Measurements from ENCODE around the gene HOXC6.

The HOXC6 gene

DNA sequence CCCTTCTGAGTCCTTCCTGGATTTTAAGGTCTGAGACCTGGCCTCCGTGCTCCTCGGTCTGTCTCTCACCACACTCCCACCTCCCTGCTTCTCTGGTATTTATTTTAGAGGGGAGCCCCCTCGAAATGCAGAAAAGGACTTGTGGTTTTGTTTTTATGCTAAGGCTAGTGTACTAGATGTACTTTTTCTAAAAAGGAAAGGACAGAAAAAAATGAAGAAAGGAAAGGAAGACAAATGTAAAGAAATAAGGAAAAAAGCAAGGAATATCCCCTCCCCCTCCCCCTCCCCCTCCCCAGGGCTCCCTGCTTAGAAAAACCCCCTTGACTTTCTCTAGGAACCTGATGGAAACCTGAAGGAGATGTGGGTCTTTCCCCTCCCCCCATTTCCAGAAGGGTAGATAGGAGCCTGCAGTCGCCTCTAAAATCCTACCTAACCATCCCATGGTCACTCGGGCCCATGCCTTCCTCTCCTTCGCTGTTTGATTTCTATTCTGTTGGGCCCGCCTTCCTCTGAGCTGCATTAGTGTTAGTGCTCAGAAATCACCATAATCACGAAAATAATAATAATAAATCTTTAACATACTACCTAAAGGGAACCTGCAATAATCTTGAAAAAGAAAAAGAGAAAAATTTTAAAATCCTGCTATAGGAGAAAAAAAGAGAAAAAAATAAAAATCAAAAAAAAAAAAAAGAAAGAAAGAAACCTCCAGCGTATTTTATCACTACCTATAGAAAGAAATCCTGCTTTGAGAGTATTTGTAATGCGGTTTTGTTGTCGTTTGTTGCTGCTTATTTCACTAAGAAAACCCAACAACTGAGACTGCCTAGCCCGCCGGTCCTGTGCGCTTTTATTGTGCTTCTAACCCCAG lies 16.3 kb upstream of the HOXC6 start:
- H3K36me3 ChIP-seq (ENCODE audit: control insufficient read depth, insufficient read depth, low read length) = no peaks in the 10 kb centered on the region
- peak overlapping the region; percentile 48; the same call in 1 of the 2 replicates for H3K4me3 ChIP-seq (ENCODE audit: low read depth, low read length)
- no peak overlapping the region for H3K27ac ChIP-seq (ENCODE audit: low read depth, low read length)
- peak overlapping the region; percentile 62 for H3K9ac ChIP-seq (ENCODE audit: low read length)
- H3K4me1 ChIP-seq (ENCODE audit: control insufficient read depth, insufficient read depth, low read length) = peaks cover 2% of the 10 kb centered on the region; the same call in 1 of the 2 replicates
- H3K9me3 ChIP-seq (ENCODE audit: control insufficient read depth, insufficient read depth, low read depth, low read length) = no peaks in the 10 kb centered on the region
- H3K27me3 ChIP-seq (ENCODE audit: control insufficient read depth, insufficient read depth, low read length) = peaks cover 100% of the 10 kb centered on the region

- Histone ChIP-seq H3K9me3 (ENCODE audit: control insufficient read depth, insufficient read depth, low read depth, low read length) (no peaks in the 10 kb centered on the region), H3K36me3 (ENCODE audit: control insufficient read depth, insufficient read depth, low read length) (no peaks in the 10 kb centered on the region), H3K27me3 (ENCODE audit: control insufficient read depth, insufficient read depth, low read length) (peaks cover 100% of the 10 kb centered on the region), H3K4me1 (ENCODE audit: control insufficient read depth, insufficient read depth, low read length) (peaks cover 7% of the 10 kb centered on the region), H3K27ac (ENCODE audit: low read depth, low read length) (no peak overlapping the region), H3K4me3 (ENCODE audit: low read depth, low read length) (no peak overlapping the region), H3K9ac (ENCODE audit: low read length) (peak overlapping the region; percentile 65)
Observed at GRCh38 chr12:54012631-54013409, 15.4 kb upstream of the HOXC6 start.

GRCh38 chr12:54014377-54015017 lies 13.7 kb upstream of the HOXC6 start:
- H3K27ac ChIP-seq (ENCODE audit: low read depth, low read length) = no peak overlapping the region
- no peaks in the 10 kb centered on the region for H3K9me3 ChIP-seq (ENCODE audit: control insufficient read depth, insufficient read depth, low read depth, low read length)
- H3K27me3 ChIP-seq (ENCODE audit: control insufficient read depth, insufficient read depth, low read length) = peaks cover 100% of the 10 kb centered on the region
- H3K9ac ChIP-seq (ENCODE audit: low read length) = peak overlapping the region; percentile 58
- H3K4me3 ChIP-seq (ENCODE audit: low read depth, low read length) = no peak overlapping the region
- H3K36me3 ChIP-seq (ENCODE audit: control insufficient read depth, insufficient read depth, low read length) = no peaks in the 10 kb centered on the region
- H3K4me1 ChIP-seq (ENCODE audit: control insufficient read depth, insufficient read depth, low read length) = peaks cover 15% of the 10 kb centered on the region

DNA sequence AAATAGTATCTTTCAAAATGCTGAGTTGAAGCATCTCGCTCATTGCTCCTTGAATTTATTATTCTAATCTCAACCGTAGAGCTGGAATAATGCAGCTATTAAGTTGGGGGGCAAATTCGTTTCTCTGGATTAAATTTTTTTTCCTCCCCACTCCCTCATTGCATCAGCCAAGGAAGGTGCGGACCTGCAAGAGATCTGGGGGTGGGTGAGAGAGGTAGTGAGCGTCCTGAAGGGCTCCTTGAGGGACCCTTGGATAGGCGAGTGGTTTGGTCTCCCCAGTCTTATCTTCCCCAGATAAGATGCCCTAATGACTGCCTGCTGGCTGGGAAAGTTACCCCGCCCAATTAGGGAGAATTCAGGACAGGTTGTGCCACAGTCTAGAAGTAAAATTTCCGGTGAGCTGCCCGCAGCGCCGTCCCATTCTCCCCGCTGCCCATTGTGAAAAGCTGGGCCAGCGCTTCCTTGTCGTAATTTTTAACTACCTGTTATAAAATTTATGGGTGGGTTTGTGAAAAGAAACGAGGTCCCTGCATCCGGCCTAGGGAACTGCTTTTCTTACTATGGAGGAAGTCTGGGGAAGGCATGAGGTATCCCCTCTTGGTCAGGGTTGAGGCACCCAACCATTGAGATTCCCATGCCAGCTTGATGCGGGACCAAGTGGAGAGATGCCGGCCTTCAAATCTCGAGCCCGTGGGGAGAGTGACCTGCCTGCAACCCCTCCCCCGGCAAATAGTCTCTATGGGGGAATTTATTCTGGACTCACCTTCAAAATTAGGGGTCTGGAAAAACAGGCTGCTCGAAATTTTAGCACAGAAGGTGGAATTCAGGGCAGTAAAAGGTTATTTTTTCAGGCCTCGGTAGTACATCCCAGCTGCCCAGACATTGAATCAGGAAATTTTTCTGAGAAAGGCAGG lies 13.0 kb upstream of the HOXC6 start:
- H3K27me3 ChIP-seq (ENCODE audit: control insufficient read depth, insufficient read depth, low read length) = peaks cover 100% of the 10 kb centered on the region
- no peak overlapping the region for H3K27ac ChIP-seq (ENCODE audit: low read depth, low read length)
- H3K4me1 ChIP-seq (ENCODE audit: control insufficient read depth, insufficient read depth, low read length) = peaks cover 19% of the 10 kb centered on the region
- no peaks in the 10 kb centered on the region for H3K36me3 ChIP-seq (ENCODE audit: control insufficient read depth, insufficient read depth, low read length)
- H3K9ac ChIP-seq (ENCODE audit: low read length) = peak overlapping the region; percentile 67
- H3K9me3 ChIP-seq (ENCODE audit: control insufficient read depth, insufficient read depth, low read depth, low read length) = no peaks in the 10 kb centered on the region
- H3K4me3 ChIP-seq (ENCODE audit: low read depth, low read length) = no peak overlapping the region; the same call in 1 of the 2 replicates

GRCh38 chr12:54016051-54016450 lies 12.2 kb upstream of the HOXC6 start:
- peak overlapping the region; percentile 26; the same call in 1 of the 2 replicates for H3K4me3 ChIP-seq (ENCODE audit: low read depth, low read length)
- H3K4me1 ChIP-seq (ENCODE audit: control insufficient read depth, insufficient read depth, low read length) = peaks cover 19% of the 10 kb centered on the region
- no peak overlapping the region for H3K27ac ChIP-seq (ENCODE audit: low read depth, low read length)
- H3K9ac ChIP-seq (ENCODE audit: low read length) = peak overlapping the region; percentile 67
- peaks cover 100% of the 10 kb centered on the region for H3K27me3 ChIP-seq (ENCODE audit: control insufficient read depth, insufficient read depth, low read length)
- no peaks in the 10 kb centered on the region for H3K9me3 ChIP-seq (ENCODE audit: control insufficient read depth, insufficient read depth, low read depth, low read length)
- no peaks in the 10 kb centered on the region for H3K36me3 ChIP-seq (ENCODE audit: control insufficient read depth, insufficient read depth, low read length)

- Histone ChIP-seq H3K27ac (ENCODE audit: low read depth, low read length) (no peak overlapping the region), H3K4me3 (ENCODE audit: low read depth, low read length) (peak overlapping the region; percentile 61; the same call in 1 of the 2 replicates), H3K36me3 (ENCODE audit: control insufficient read depth, insufficient read depth, low read length) (no peaks in the 10 kb centered on the region), H3K27me3 (ENCODE audit: control insufficient read depth, insufficient read depth, low read length) (peaks cover 100% of the 10 kb centered on the region), H3K9ac (ENCODE audit: low read length) (peak overlapping the region; percentile 67), H3K9me3 (ENCODE audit: control insufficient read depth, insufficient read depth, low read depth, low read length) (no peaks in the 10 kb centered on the region), H3K4me1 (ENCODE audit: control insufficient read depth, insufficient read depth, low read length) (peaks cover 23% of the 10 kb centered on the region)
Observed at GRCh38 chr12:54016478-54016964, 11.7 kb upstream of the HOXC6 start.

GRCh38 chr12:54017027-54017788 lies 11.0 kb upstream of the HOXC6 start:
- Histone ChIP-seq H3K27me3 (ENCODE audit: control insufficient read depth, insufficient read depth, low read length) (peaks cover 100% of the 10 kb centered on the region), H3K4me1 (ENCODE audit: control insufficient read depth, insufficient read depth, low read length) (peaks cover 24% of the 10 kb centered on the region), H3K4me3 (ENCODE audit: low read depth, low read length) (peak overlapping the region; percentile 61), H3K9ac (ENCODE audit: low read length) (peak overlapping the region; percentile 81), H3K36me3 (ENCODE audit: control insufficient read depth, insufficient read depth, low read length) (no peaks in the 10 kb centered on the region), H3K9me3 (ENCODE audit: control insufficient read depth, insufficient read depth, low read depth, low read length) (no peaks in the 10 kb centered on the region), H3K27ac (ENCODE audit: low read depth, low read length) (no peak overlapping the region)

- H3K4me1 ChIP-seq (ENCODE audit: control insufficient read depth, insufficient read depth, low read length) = peaks cover 24% of the 10 kb centered on the region
Observed at GRCh38 chr12:54017878-54018467, 10.3 kb upstream of the HOXC6 start.

GRCh38 chr12:54018468-54018984 lies 9.7 kb upstream of the HOXC6 start:
- H3K9me3 ChIP-seq (ENCODE audit: control insufficient read depth, insufficient read depth, low read depth, low read length) = no peaks in the 10 kb centered on the region
- H3K4me3 ChIP-seq (ENCODE audit: low read depth, low read length) = peak overlapping the region; percentile 61
- peaks cover 24% of the 10 kb centered on the region for H3K4me1 ChIP-seq (ENCODE audit: control insufficient read depth, insufficient read depth, low read length)
- H3K9ac ChIP-seq (ENCODE audit: low read length) = peak overlapping the region; percentile 90
- H3K36me3 ChIP-seq (ENCODE audit: control insufficient read depth, insufficient read depth, low read length) = no peaks in the 10 kb centered on the region
- H3K27ac ChIP-seq (ENCODE audit: low read depth, low read length) = peak overlapping the region; percentile 4; the same call in 1 of the 2 replicates
- peaks cover 100% of the 10 kb centered on the region for H3K27me3 ChIP-seq (ENCODE audit: control insufficient read depth, insufficient read depth, low read length)

More at GRCh38 chr12:54017878-54018467, 10.3 kb upstream of the HOXC6 start:
- Histone ChIP-seq H3K4me3 (ENCODE audit: low read depth, low read length) (peak overlapping the region; percentile 61), H3K9me3 (ENCODE audit: control insufficient read depth, insufficient read depth, low read depth, low read length) (no peaks in the 10 kb centered on the region), H3K27ac (ENCODE audit: low read depth, low read length) (peak overlapping the region; percentile 4; the same call in 1 of the 2 replicates), H3K27me3 (ENCODE audit: control insufficient read depth, insufficient read depth, low read length) (peaks cover 100% of the 10 kb centered on the region), H3K36me3 (ENCODE audit: control insufficient read depth, insufficient read depth, low read length) (no peaks in the 10 kb centered on the region), H3K9ac (ENCODE audit: low read length) (peak overlapping the region; percentile 90)

Data from HUES6 (cell line).